Measurements from ENCODE around the gene ZC3H7A.

DNA sequence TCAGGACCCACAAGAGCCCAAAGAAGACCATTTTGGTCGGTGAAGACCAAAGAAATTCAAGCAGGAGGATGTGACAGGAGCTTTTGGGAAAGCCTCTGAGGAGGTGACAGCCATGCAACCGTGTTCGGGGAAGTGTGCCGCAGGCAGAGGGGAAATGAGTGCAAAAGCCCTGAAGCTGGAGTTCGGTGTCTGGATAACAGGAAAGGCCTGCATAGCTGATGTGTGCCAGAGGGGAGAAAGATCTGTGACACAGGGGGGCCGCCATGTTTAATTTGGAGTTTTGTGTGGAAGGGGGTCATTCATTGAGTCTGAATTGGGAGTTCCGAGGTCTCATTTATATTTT is 870 bp upstream of the ZC3H7A start:
- TF ChIP-seq, protein P1, sequence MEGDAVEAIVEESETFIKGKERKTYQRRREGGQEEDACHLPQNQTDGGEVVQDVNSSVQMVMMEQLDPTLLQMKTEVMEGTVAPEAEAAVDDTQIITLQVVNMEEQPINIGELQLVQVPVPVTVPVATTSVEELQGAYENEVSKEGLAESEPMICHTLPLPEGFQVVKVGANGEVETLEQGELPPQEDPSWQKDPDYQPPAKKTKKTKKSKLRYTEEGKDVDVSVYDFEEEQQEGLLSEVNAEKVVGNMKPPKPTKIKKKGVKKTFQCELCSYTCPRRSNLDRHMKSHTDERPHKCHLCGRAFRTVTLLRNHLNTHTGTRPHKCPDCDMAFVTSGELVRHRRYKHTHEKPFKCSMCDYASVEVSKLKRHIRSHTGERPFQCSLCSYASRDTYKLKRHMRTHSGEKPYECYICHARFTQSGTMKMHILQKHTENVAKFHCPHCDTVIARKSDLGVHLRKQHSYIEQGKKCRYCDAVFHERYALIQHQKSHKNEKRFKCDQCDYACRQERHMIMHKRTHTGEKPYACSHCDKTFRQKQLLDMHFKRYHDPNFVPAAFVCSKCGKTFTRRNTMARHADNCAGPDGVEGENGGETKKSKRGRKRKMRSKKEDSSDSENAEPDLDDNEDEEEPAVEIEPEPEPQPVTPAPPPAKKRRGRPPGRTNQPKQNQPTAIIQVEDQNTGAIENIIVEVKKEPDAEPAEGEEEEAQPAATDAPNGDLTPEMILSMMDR (IDR thresholded peaks at IDR 0.05): no peak
- TF ChIP-seq NFATC4 (CRISPR knock-in tag; IDR thresholded peaks at IDR 0.05) (no peak), MYBL2 (CRISPR knock-in tag; IDR thresholded peaks at IDR 0.05) (no peak), ESRRA (CRISPR knock-in tag; IDR thresholded peaks at IDR 0.05; ENCODE audit: borderline replicate concordance) (no peak), CREB1 (CRISPR knock-in tag; IDR thresholded peaks at IDR 0.05) (no peak), FOXK1 (CRISPR knock-in tag; IDR thresholded peaks at IDR 0.05) (no peak), NR3C1 (CRISPR knock-in tag; conservative IDR thresholded peaks at IDR 0.05; ENCODE audit: low read depth) (no peak), CBFB (CRISPR knock-in tag; IDR thresholded peaks at IDR 0.05; ENCODE audit: low read depth) (no peak), ATF1 (CRISPR knock-in tag; IDR thresholded peaks at IDR 0.05) (no peak), ZNF317 (CRISPR knock-in tag; IDR thresholded peaks at IDR 0.05; ENCODE audit: borderline replicate concordance, low read depth) (no peak), MAX (CRISPR knock-in tag; IDR thresholded peaks at IDR 0.05) (no peak), ZNF219 (CRISPR knock-in tag; IDR thresholded peaks at IDR 0.05; ENCODE audit: borderline replicate concordance) (no peak)
